Measurements from ENCODE around the gene TSPEAR.
"Not testable (repeated sequence)": the region's sequence is repeated elsewhere in the genome, so short reads cannot be mapped to it uniquely, and the experiment has no call there.

TSPEAR gene

DNA sequence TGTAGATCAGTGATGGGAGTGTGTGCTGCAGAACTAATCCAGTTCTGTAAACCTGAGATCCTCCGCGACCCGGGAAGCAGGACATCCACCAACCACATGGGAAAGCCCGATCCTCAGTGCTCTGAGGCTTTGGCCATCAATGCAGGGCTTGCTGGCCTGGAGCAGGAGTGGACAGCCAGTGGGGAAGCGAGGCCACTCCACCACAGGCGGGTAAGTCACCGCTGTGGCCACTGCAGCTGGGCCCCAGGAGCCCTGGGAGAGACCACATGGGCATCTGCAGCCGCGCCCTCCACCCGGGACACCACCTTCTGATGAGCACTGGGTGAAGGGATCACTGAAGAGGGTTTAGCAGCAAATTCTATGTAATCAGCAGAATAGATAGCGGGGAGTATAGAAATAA is 30.2 kb downstream of the TSPEAR start:
- no peak for DNase-seq

DNA sequence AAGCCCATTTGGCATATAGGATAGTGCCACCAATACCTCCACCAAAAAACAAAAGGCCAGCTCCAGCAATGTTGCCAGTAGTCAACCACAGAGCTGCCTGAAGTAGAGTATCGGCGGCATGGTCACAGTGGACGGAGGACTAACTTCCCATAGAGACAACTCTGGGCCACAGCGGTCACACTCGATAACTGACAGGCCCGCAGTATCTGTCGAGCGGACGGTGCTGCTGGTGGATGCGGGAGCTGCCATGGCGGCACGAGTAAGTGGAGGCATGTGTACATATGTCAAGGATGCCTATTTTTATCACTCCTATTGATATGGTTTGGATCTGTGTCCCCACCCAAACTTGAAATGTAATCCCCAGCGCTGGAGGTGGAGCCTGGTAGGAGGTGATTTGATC is 33.5 kb downstream of the TSPEAR start:
- DNase-seq, result no peak

- DNase-seq, result no peak
Observed at GRCh38 chr21:44671911-44672310, 39.5 kb downstream of the TSPEAR start.

GRCh38 chr21:44670642-44671432 is 40.5 kb downstream of the TSPEAR start:
- no peak for DNase-seq

- DNase-seq, result no peak
Observed at GRCh38 chr21:44667612-44668011, 43.8 kb downstream of the TSPEAR start.

- DNase-seq, result no peak
Observed at GRCh38 chr21:44666401-44667320, 44.7 kb downstream of the TSPEAR start, which contains the start of gene KRTAP12-2. Gene KRTAP12-2 (minus strand): TSS chr21:44666927. CDS start chr21:44666886, 41 bp downstream.

DNA sequence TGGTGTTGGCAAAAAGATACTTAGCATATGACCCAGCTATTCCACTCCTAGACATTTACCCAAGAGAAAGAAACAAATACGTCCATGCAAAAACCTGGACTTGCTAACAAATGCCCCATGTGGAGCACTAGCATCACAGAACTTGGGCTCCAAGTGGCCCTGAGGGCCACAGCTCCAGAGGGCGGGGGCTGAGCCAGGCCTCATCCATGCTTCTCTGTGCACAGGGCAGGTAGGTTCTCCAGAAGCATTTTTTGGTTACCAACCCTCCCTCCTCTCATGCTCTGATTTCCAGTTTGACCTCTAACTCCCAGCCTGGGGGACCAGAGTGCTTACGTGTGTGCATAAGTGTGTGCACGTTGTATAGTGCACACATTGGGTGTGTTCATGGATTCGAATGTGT is 46.7 kb downstream of the TSPEAR start:
- DNase-seq, result no peak

DNA sequence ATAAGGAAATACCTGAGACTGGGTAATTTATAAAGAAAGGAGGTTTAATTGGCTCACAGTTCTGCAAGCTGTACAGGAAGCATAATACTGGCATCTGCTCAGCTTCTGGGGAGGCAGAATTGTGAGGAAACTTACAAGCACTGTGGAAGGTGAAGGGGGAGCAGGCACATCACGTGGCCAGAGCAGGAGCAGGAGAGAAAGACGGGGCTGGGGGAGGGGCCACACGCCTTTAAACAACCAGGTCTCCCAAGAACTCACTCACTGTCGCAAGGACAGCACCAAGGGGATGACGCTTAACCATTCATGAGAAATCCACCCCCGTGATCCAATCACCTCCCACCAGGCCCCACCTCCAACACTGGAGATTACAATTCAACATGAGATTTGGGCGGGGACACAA is 49.8 kb downstream of the TSPEAR start:
- DNase-seq, result not testable (repeated sequence)

DNA sequence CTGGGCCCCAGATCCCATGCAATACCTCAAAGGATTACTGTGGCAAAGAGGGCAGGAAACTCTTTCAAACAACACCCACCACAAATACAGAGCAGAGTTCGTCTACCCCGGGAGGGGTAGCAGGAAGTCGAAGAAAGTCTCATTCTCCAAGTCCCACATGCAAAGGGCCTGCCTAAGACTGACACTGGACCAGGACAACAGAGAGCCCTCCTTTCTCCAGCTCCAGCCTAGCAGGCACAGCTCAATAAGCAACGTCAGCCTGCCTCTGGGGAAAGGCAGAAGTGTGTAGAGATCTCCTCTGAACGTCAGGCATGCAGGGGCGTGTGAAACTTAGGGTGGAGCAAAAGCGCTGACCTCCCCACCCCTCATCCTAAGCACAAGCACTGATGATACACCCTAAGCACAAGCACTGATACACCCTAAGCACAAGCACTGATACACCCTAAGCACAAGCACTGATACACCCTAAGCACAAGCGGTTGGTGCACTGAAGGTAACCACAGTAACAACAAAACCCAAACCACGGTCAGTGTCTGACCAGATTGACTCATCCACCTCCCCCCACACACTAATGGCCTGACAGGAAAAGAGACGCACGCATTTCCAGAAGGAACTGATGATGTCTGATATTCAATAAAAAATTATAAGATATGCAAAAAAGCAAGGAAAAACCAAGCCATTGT is 52.3 kb downstream of the TSPEAR start:
- DNase-seq, result no peak

DNA sequence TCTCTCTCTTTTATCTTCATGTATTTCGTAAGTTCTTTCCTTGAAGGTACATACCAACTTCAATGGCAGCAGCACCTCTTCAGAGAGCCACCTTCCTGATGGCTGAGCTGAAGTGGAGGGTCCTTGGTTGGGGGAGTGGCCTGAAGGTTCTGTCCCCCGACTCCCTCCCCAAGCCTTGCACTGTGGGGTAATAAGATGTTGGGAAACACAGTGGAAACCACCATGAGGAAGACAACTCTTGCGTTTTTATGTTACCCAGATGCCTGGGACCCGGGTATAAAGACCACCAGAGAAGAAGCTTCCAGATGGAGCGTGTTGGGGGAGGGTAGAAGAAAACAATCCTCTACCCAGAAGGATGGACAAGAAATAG is 52.8 kb downstream of the TSPEAR start:
- DNase-seq, result no peak

GRCh38 chr21:44657635-44658540 is 53.5 kb downstream of the TSPEAR start, which contains the start of gene KRTAP12-3:
Gene KRTAP12-3 (plus strand): TSS chr21:44657932. CDS start chr21:44657980, 48 bp downstream.
- DNase-seq, result no peak

DNA sequence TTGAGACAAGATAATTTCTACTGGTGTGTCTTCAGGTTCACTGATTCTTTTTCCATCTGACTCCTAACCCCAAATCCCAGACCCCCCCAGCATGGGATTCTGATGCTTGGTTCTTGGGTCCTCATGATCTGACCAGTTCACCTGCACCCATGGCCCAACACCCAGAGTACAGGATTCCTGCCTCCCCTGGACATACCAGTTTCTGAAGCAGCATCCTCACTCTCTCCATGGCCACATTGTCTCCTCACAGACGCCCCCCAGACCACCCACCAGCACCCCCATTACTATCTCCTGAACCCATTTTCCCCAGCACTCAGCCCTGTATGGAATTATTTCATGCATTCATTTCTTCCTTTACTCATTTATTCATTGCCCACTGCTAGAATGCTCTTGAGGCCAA is 54.5 kb downstream of the TSPEAR start:
- no peak for DNase-seq

- DNase-seq, result no peak
Observed at GRCh38 chr21:44654576-44655175, 56.7 kb downstream of the TSPEAR start, which contains the start of gene KRTAP12-4. Gene KRTAP12-4 (minus strand): TSS chr21:44654659. CDS start chr21:44654614, 45 bp downstream.

- DNase-seq, result no peak
Observed at GRCh38 chr21:44653656-44654575, 57.5 kb downstream of the TSPEAR start.

DNA sequence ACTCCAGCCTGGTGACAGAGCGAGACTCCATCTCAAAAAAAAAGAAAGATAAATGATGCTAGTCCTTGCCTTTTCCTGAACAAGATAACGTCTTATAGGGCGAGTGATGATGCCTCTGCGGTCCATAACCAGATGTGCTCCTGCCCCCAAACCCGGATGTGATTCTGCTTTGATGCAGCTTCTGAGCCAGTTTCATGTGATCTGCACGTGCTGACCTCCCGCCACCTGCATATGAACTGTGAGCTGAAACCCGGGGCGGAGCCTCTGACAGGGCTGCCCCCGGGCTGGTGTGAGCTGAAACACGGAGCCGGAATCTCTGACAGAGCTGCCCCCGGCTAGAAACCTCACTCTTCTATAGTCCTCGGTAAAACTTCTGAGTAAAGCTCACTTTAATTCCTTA is 58.2 kb downstream of the TSPEAR start:
- DNase-seq, result no peak

GRCh38 chr21:44650973-44651675 is 60.2 kb downstream of the TSPEAR start:
- DNase-seq, result no peak

- no peak for DNase-seq
Observed at GRCh38 chr21:44650265-44650972, 61.0 kb downstream of the TSPEAR start.

- DNase-seq, result no peak
Observed at GRCh38 chr21:44649521-44650100, 61.8 kb downstream of the TSPEAR start.

All from stimulated activated CD8-positive, alpha-beta memory T cell treated with anti-CD3 and anti-CD28 coated beads, Interleukin-4, amount 100 ng/mL, for 48 hours (primary cell).